NAMALWA (cell line): Measurements from ENCODE around the gene DIO1.

Source experiments
- DNase-seq: peaks from one replicate; pipeline ENCODE4 v3.0.0-alpha.2; 2015; ENCODE audit warnings: low spot score

The DIO1 gene

DNA sequence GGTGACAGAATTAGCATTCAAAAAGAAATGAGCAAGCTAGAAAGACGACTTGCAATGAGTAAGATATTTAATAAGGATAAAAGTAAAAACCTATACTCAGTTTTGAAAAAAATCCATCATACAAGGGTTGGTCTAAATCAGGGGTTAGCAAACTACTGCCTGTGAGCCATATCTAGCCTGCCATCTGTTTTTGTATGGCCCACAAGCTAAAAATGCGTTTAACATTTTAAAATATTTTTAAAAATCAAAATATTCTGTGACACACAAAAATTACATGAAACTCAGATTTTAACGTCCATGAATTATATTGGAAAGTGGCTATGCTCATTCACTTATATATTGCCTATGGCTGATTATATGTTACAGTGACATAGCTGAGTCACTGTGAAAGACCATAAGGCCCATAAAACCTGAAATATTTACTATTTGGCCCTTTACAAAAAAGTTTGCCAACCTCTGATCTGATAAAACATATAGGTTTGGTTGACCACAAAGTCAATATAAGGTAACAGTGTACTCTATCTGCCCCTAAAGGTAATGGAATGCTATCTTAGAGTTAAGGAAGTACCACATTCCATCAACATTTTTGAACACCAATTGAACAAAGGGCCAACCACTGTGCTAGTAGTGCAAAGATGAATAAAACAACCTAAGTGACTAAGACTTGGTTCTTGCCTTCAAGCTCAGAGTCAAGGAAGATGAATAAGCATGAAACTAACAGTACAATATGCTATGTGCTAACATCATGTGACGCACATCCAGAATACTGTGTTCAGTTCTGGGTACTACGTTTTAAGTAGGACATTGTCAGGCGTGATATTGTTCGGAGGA lies 48.4 kb downstream of the DIO1 start:
- DNase-seq, result no peak

DNA sequence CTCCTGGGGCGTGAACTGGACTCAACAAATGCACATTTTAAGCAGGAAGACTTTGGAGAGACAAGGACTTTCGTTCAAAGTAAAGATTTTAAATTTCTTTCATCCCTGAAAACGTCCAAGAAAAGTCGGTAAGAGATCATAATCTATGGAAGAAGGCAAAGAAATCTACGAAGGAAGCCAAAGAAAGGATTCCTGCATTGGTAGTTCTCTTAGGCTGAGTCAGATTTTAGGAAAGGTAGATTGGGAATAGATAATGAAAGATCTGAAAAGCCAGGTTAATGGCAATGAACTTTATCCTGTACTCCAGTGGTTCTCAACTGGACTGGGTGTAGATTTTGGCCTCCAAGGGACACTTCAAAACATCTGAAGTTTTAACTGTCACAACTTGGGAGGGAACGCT lies 49.1 kb downstream of the DIO1 start:
- no peak for DNase-seq

DNA sequence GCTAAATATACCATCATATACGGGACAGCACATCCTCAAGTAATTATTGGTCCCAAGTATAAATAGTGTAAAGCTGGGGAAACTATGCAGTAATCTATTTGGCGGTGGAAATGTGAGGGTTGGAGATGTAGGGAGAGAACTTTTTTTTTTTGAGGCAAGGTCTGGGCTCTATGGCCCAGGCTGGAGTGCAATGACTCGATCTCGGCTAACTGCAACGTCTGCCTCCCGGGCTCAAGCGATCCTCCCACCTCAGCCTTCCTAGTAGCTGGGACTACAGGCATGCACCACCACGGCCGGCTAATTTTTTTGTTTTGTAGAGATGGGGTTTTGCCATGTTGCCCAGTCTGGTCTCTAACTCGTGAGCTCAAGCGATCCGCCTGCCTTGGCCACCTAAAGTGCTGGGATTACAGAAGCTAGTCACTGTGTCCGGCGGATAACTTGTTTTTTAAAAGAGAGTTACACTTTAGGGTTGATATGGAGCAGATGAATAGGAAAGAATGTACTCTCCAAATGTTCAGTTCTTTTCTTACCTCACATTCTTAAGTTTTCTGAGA lies 49.6 kb downstream of the DIO1 start:
- DNase-seq, result no peak

DNA sequence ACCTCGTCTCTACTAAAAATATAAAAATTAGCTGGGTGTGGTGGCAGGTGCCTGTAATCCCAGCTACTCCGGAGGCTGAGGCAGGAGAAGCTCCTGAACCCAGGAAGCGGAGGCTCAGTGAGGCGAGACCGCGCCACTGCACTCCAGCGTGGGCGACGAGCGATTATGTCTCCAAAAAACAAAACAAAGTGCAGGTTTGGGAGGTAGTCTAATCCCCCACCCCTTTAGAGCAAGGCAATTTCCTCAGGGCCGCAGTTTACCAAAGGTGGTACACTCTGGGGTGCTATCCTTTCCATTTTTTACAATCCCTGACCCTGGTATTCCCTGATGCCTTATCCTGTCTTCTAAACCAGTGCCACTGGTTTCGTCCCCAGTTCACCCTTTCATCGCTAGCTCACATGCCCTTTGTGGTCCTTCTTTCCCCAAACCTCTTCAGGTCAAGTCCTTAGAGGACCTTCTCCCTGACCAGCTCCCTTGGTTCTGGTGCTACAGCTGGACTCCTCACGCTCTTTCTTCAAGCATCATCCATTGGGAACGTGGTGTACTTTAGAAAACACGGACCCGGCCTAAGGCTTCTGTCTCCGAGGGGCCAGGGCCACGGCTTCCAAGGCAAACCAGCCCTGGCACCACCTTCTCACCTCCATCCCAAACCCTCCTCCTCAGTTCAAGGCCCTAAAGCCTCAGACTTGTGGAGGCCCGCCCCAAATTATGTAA lies 50.6 kb downstream of the DIO1 start:
- no peak for DNase-seq

DNA sequence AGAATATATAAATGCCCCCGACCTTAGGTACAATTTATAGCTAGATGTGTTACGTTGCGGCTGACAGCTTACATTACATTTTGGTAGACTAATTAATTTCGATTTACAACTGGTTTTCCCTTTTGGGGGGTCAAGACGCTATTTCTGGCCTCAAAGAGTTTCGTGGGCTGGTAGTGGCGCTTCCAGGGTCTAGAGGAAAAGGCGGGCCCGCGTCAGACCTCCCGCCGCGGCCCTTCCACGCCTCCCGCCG lies 51.1 kb downstream of the DIO1 start:
- DNase-seq, result no peak

DNA sequence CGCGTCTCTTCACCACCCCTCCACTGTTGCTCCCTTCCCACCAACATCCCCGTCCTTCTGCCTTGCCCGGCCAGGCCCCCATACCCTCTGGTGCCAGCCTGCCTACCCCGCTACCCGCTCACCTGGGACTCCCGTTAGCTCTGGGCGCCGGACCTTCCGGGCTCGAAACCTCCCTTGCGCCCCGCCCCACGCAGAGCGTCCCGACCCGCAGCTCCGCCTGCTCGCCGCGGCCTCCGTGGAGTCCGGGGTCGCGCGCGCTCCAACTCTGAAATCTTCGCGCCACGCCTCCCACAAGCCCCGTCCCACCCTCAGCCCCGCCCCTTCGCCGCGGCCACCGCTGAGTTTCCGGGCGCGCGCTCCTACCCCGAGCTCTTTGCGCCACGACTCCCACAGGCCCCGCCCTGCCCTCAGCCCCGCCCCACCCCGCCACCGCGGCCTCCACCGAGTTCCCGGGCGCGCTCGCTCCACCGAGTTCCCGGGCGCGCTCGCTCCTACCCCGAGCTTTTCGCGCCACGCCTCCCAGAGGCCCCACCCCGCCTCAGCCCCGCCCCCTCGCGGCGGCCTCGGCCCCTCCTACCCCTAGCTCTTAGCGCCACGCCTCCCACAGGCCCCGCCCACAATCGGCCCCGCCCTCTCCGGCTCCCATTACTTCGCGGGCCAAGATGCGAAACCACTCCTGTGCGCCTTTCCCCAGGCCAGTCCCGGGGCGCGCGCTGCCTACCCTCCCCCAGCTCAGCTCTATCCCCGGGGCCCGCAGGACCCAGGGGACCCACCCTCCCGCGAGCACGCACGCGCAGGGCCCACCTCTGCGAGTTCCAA lies 51.7 kb downstream of the DIO1 start, which contains the start of gene IFT25:
Gene IFT25, minus strand, starts transcription at position 267 of the 819 bp plus-strand sequence. CDS start 5,617 bp downstream, outside the sequence.
- peak; percentile 93 for DNase-seq

DNA sequence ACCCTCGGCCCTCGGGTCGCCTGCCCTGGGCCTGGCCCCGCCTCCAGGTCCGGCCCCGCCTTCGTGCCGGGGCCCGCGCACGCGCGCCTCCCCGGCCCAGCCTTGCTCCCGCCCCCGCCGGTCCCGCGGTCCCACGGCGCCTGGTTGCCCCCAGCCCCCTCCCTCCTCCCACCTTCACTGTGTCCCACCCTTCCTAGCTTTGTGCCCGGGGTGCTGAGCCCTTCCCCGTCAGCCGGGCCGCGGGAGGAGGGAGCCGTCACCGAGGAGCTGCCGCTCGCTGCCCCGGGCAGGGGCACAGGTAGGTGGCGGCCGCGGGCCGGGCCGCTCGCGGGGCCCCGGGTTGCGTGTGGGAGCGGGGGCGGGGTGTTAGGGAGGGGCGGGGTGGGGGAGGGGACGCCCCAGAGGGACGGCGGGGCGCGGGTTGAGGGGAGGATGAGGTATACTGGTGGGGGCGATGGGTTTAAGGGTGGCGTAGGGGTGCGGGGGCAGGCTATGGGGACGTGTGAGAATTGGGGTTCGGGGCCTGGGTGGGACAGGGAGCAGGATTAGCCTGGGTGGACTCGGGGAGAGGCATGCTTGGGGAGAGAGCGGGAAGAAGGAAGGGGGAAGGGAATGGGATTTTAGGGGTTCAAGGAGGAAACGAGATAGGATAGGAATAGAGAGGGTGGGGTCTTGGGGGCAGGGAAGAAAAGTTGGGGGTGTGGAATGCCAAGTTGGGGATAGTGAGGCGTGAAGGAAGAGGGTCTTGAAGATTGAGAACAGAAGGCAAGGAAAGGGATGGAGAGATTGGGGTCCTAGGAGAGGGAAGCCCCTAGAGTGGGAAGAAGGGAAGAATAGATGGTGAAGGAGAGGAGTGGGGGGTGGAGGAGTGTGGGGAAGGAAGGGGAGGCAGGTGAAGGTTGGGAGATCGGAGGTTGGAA lies 52.5 kb downstream of the DIO1 start, which contains the start of gene LRRC42:
Gene LRRC42, plus strand, starts transcription at position 99 of the 920 bp plus-strand sequence. CDS start 5,650 bp downstream, outside the sequence.
- DNase-seq, result no peak

DNA sequence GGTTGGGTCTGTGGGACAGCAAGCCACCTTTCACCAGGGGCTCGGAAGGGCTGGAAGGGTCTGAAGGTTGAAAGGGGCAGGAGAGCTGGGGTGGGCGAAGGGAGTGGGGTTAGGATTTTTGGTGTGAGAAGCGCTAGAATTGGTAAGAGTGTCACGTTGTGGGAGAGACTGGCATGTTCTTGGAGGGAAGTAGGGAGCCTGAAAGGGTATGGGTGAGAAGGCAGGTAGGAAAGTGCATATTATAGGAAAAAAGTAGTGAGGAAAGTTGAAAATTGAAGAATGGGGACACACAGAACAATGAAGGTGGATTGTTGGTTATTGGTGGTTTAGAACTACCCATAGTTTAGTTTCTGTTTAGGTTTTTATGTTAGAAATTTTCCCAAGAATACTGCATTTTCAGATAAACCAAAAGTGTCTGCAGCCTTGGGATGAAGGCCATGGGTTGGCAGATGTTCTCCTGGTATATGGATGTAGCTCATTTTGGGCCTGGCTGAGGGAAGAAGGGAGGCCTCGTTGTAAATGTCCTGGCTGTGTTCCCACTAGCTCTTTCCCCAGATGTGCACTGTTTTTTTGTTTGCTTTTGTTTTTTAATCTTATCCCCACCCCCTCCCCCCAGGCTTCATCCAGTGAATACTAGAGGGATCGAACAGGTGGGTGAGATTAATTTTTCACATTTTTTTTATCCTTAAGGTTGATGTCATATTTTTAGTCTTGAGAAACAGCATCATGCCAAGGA lies 53.4 kb downstream of the DIO1 start:
- DNase-seq, result no peak

DNA sequence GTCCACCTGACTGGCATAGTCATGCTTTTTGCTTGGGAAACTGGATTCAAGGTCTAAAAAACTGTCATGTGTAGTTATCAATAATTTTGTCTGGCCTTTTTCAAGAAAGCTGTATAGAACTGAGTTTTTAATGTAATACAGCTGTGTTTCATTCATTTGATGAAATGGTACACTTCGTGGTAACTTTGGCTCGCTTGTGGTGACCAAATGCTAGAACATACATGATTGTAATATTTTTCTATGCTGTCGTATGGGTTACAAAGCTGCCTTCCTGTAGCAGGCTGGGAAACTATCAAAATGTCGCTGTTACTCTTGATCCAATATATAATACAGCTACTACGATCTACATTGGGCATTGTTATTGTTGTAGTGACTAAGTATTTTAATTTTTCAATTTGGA lies 54.3 kb downstream of the DIO1 start:
- DNase-seq, result no peak

DNA sequence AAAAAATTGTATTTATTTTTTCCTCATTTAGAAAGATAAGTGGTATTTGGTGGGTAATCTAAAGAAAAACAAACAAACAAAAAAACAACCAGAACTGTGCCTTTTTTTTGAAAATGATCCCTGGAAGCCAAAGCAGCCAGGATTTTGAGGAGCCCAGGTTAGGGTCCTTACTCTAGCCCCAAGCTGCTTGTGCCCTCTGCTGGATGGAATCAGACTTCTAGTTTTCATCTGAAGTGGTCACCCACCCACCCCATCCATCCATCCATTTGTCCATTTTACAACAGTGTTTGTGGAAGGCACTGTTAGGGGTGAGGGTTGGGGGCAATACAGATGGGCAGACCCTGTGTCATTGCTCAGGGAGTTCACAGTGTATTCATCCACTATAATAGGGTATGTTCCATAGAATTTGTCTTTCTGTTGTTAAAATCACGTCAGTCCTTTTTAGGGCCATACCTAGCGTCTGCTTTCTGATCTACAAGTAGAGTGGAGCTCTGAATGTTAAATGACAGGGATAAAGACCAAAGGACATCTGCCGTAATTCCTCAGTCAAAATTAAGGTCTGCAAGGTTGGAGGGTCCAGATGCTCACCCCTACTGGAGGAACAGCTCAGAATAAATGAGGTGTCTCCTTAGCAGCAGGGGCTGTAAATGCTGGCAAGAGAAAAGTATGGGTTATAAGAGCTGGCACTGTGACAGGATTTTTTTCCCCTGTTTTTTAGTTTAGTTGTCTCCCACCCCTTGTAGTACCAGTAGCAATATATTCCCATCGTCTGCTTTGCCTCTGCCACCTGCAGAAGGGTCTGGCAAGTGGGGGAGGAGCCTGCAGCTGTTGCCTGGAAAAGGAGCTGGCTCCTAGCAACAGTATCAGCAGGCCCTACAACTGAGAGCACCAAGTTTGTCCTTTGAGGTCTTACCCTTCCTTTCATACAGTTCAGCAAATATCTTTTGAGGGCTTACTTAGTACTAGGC lies 55.3 kb downstream of the DIO1 start:
- peak; percentile 63 for DNase-seq

DNA sequence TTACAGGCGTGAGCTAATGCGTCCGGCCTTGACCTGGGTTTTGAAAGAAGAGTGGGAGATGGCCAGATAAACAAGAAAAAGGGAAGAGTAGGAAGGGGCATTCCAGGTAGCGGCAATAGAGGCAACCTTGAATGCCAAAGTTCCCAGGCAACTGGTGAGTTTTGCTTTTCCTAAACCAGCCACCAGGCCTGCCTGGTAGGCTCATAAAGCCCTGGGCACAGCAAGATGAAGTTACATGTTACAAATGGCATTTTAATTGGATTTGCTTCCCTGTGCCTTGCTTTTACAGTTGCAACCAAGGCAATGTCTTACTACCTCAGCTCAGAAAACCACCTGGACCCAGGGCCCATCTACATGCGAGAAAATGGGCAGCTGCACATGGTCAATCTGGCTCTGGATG lies 57.7 kb downstream of the DIO1 start:
- no peak for DNase-seq

DNA sequence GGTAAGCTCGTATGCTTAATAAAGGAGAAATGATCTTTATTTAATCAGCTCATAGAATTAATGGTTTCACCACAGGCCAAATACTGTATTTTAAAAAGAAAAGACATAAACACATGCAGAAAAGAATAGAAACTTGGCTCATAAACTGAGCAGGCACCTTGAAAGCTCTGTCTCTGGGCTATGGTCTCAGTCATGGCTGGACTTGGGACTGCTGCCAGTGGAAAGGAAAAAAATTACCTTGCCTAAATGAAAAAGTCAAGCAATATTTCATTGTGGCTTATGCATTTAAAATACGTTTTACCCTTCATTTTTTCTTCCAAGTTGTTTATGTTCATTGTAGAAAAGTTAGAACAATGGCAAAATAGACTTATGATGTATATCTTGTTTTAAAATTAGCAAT lies 60.1 kb downstream of the DIO1 start:
- no peak for DNase-seq

DNA sequence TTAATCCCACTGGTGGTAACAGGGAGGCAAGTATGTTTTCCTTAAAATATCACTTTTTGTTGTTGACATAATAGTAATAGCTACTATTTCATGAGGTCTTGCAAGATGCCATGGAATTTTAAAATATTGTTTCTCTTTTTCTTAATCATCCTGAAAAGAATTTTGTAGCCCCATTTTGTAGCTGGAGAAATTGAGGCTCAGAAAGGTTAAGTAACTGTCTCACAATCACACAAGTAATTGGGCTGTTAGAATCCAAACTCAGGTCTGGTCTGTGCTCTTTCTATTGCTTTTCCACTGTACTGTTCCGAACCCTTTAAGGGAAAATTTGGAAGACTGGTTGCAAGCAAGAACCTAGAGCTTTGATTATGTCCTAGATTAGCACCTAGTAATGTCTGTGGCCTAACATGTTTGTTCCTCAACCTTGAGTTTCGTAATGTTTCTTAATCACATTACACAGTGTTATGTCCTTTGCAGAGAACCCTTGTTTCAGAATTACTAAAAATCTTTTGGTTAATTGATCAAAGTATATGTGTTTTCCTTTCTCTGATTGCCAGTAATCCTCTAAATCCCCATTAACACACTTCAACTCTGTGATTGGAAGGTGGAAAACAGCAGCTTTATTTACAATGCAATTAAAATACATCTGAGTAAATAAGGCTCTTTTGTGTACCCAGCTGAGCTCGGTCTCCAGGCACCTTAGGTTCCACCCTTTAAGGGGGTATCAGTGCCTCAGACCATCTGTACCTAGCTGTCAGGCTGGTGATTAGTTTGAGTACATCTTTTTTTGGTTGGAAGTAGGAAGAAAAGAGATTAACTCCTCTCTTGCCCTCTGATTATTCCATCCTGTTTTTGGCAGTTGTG lies 62.6 kb downstream of the DIO1 start:
- no peak for DNase-seq

DNA sequence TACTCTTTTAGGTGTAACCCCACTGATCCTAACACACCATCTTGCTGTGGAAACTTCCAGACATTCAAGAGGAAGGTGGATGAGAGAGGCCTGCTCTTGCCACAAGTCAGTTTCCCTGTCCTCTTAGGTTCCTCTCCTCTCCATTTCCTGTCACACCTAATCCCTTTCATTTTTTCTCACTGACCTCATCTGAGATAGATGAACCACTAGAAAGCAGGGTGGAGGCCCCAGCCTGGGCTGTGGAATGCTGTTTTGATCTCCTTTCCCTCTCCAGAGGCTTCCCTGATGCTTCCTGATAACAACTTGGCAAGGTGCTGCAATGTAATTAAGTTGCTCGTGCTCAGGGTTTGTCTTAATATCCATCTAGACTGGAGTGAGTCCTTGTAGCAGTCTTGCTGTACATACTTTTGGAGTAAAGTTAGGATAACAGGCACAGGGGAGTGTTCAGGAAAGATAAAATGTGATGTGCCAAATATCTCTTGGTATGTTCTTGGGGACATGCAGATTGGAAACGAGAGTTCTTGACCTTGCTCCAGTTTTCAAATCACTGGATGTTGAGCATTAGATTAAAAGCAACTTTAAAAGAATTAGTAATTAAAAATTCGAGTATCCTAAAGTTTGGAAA lies 63.3 kb downstream of the DIO1 start:
- DNase-seq, result no peak

DNA sequence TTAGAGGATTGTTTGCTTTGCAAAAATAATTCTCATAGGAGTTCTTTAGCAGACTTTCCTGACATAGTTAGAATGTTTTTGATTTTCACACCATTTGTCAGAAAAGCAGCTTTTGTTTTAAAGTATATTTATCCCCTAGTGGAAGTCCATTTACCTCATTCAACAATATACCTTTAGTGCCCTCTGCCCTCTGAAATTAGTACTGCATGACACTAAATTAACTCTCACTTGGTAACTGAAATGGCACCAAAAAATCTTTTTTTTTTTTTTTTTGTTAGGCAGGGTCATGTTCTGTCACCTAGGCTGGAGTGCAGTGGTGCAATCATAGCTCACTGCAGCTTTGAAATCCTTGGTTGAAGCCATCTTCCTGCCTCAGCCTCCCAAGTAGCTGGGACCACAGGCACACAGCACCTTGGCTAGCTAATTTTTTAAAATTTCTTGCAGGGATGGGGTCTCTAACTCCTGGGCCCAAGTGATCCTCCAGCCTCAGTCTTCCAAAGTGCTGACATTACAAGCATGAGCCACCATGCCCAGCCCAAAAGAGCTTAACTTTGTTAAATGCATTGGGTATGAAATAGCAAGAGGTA lies 65.8 kb downstream of the DIO1 start:
- peak; percentile 75 for DNase-seq
